ENCODE data around the gene SLC25A48. TPM values are rescaled to one million over a fixed set of nuclear protein-coding genes. Genes with fewer than 3 reads are reported as not detected.
"Not testable (repeated sequence)": the region's sequence is repeated elsewhere in the genome, so short reads cannot be mapped to it uniquely, and the experiment has no call there.

SLC25A48 gene
- polyA plus RNA-seq, 5 donors, result 0.72 to 1.8 (median 0.85) TPM

- no peak for DNase-seq
Measured at GRCh38 chr5:135857630-135858311, 23.3 kb downstream of the SLC25A48 start.

- DNase-seq, result not testable (repeated sequence)
Measured at GRCh38 chr5:135859186-135859585, 24.7 kb downstream of the SLC25A48 start.

DNA sequence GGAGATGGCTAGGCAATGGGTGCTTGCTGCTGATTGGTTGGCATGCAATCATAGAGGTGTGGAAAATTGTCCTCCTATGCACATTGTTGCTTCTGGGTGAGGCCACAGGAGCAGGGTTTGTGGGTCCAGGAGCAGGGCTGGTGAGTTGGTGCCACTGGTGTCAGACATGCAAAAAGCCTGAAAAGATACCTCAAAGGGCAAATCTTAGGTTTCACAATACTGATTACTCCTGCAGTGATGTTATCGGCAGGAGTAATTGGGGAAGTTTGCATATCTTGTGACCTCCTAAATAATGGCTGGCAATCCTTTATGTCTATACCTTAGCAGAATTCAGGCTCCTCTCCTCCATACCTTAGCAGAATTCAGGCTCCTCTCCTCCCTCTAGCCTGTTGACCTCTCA, 25.2 kb downstream of the SLC25A48 start:
- DNase-seq, result no peak

- no peak for DNase-seq
Measured at GRCh38 chr5:135861641-135862040, 27.2 kb downstream of the SLC25A48 start.

DNA sequence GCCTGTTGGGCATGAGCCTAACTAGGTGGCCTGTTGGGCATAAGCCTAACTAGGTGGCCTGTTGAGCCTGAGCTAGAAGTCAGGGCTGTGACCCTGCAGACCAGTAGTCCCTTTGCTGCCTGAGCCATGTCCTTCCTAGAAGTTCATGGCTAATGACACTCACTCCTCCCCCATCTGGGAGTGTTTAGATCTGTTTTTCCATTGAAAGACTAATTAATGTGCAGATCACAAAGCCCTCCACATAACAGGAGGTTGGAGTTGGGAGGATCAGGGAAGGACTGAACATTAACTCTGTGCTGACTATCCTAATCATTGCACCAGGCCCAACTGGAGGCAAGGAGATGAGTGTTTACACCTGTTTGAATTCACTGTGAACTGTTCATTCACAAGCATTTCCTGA, 27.6 kb downstream of the SLC25A48 start:
- DNase-seq, result no peak

DNA sequence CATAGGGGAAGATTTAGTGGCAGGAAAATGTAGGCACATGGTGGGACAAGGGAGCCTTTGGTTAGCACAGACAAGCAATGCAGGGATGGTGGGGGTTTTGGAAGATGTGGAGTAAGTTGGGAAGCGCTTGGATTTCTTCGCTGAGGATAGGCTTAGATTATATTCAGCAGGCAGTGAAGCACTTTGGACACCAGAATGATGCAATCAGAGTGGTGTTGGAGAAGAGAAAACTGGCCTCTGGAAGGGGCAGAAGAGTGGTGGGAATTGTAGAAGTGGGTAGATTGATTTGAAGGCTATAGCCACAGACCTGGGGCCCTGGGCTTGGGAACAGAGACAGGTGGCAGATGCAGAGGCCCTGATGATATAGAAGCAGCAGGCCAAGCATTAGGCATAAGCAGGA, 28.3 kb downstream of the SLC25A48 start:
- DNase-seq, result no peak

DNA sequence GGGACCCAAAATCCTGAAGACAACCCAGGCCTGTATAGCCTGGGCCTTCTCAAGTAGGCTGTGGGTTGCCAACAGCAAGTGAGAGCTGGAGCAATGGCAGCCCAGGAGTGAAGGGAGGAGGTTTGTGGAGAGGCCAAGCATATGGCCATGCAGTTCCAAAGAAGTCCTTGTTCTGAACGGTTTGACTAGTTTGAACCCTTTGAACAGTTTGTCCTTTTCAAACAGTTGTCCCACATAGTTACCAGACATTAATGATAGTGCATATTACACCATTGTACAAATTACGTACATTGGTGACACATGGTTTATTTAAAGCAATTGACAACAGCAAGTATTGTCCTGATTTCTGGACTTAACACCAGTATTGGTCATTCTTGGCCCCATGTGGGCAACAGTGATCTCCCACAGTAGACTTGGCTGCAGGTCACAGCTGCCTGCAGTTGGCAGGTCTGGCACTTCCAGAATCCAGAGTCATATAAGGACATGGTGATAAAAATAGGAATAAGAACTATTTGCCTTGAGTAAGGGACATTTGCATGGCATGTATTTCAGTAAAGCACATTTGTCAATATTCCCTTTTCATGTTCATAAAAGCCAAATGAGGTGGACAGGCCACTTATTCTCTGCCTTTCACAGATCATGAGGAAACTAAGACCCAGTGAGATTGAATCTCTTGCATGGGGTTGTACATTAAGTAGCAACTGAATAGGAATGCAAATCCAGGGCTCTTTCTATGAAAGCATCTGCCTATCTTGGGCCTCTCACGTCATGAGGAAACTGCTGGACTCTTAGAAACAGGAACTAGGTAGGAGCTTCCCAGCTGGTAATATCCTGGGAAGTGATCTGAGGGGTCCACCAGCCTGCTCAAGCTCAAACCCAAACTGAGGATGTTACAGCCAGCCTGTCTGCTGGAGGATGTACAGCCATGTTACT, 30.3 kb downstream of the SLC25A48 start:
- DNase-seq, result no peak

DNA sequence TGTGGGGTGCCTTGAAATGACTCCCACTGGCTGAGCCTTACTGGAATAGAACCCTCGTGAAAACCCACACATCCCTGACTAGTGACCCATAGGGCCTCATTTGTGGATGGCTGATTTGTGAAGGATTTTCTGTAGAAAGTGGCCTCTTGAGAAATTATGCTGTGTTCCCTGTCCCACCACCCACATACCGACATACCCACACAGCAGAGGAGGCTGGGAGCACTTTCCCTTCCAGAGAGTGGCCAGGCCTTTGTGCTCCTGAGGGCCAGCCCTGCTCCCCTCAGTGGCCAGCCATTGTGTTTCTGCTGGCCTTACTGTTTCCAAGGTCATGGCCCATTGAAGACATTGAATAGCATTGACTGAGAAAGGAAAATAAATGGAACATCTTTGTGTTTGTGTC, 31.6 kb downstream of the SLC25A48 start:
- DNase-seq, result no peak

GRCh38 chr5:135867599-135867998, 33.1 kb downstream of the SLC25A48 start:
- DNase-seq, result no peak

DNA sequence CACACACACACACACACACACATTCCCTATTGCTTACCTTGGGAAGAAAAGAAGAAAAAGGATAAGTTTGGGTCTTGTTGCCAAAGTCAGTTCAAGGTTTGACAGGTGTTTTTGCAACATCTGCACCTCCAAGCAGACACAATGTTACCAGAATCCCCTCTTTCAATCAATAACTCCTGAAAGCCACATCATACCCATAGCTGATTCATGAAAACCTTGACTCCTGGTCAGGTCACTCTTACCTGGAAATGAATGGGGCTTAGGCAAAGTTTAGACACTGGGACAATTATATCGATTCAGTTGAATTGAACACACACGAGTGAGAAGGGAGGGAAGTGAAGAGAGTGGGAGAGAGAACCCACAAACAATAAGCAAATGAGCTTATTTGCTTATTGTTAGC, 34.2 kb downstream of the SLC25A48 start:
- no peak for DNase-seq

DNA sequence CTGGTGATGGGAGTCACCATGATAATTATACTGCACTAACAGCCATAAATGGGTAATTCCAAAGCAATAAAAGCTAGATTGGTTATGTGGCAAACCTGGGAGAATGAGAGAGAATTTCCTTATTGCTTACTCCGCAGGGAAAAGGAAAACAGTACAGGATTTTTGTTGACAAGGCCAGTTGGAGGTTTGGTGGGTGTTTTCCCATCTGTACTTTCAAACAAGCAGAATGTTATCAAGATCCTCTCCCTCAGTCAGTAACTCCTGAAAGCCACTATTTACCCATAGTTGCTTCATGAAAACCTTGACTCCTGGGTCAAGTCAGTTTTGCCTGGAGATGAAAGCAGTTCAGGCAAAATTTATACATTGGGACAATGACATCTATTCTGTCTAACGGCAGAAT, 34.8 kb downstream of the SLC25A48 start:
- no peak for DNase-seq

DNA sequence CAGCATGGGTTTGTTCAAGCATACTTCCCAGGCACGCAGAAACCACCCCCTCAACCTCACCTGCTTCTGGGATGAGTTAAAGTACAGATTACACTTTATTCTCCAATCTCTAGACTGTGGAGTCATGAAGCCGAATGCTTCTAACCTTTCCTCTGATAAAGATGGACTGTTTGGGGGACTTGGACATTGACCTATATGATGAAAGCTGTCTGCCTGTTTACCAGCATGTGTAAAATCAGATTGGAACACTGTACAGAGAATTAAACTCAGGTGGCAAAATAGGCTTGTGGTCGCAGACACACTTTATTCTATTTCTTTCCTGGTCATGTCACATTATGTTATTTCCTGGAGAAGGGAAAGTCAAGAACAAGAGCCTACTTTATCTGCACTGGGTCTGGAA, 35.5 kb downstream of the SLC25A48 start:
- DNase-seq, result no peak

DNA sequence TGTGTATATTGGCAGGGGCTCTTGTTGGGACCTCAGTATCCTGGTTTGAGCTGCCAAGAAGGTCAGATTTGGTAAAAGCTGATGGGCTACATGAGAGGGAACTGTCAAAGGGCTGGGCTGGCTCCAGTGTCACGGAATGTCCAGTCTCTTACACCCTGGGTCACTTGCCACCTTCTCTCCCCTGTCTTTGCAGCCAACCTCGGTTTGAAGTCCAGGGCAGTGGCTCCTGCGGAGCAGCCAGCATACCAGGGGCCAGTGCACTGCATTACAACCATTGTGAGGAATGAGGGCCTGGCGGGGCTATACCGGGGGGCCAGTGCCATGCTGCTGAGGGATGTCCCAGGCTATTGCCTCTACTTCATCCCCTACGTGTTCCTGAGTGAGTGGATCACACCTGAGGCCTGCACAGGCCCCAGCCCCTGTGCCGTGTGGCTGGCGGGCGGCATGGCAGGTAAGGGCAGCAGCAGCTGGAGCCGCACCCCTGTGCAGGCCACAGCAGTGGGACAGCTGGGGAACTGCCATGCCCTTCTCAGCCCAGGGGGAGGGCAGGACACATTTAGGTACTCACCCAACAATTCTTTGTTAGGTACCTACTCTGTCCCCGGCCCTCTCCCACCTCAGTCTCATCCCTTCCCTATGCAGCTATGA, 36.9 kb downstream of the SLC25A48 start:
- no peak for DNase-seq

- no peak for DNase-seq
Measured at GRCh38 chr5:135873831-135874230, 39.4 kb downstream of the SLC25A48 start.

DNA sequence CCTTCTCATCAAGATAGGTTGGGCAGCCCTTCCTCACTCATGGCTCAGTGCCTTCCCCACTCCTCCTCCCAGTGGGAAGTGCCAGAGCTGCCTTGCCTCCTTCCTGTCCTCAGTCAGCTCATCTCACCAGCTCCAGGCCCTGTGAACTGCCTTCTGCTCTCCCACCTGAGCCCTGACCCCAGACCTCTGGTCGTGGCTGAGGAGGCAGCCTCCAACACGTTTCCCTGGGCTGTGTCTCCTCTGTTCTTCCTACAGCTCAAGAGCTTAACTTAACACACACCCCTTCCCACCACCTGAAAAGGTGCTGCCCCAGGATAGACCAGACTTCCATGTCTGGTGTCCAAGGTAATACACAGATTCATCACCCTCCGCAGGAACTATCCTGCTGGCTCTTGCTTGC, 40.0 kb downstream of the SLC25A48 start:
- no peak for DNase-seq

GRCh38 chr5:135875567-135875966, 41.1 kb downstream of the SLC25A48 start:
- no peak for DNase-seq

DNA sequence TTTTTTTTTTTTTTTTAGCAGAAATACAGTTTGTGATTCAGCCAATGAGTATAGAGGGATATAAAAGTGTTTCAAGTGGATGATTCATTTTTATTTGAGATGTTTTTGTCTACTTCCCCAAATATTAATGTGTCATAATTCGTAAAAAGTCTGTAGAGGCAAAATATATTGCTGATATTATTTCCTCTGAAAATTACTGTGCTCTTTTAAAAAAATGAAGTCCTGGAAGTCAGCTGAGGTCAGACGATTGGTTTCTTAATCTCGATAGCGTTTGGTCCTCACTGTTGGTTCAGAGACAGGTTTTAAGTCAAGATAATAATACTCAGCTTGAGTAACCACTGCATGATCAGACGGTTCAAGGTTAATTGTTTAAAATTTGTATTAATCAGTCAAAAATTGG, 41.7 kb downstream of the SLC25A48 start:
- DNase-seq, result no peak

GRCh38 chr5:135877570-135878155, 43.2 kb downstream of the SLC25A48 start:
- no peak for DNase-seq

GRCh38 chr5:135878156-135878620, 43.7 kb downstream of the SLC25A48 start:
- no peak for DNase-seq

DNA sequence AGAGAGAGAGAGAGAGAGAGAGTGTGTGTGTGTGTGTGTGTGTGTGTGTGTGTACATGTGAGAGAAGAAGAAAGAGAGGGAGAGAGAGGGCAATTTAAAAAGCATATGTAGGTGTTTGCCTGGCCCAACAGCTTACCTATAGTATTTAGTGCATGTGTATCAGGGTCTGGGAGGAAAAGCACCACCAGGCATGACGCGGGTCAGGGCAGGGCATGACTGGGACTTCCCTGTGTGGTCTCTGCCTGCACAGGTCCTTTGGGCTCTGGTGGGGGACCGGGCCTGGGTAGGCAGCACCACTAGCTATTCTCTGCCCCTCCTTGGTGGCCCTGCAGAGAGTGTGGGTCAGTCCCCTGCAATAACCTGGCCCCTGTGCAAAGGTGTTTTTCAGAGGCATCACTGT, 45.1 kb downstream of the SLC25A48 start:
- DNase-seq, result no peak

- DNase-seq, result no peak
Measured at GRCh38 chr5:135880278-135880677, 45.8 kb downstream of the SLC25A48 start.

- no peak for DNase-seq
Measured at GRCh38 chr5:135880801-135881200, 46.3 kb downstream of the SLC25A48 start.

Data from right lung (tissue), 5 donors.